Thyroid gland (tissue), 4 donors: Measurements from ENCODE around the gene MINPP1.
"Not testable (repeated sequence)": the region's sequence is repeated elsewhere in the genome, so short reads cannot be mapped to it uniquely, and the experiment has no call there.

ENCODE experiments used
- POLR2A ChIP-seq, 2 donors: fragments of 450-650 bp; IDR thresholded peaks; one replicate each; pipeline ENCODE4 v1.6.1; 2017; ENCODE audit warnings: antibody characterized with exemption in 2 of 2, mild to moderate bottlenecking in 2 of 2, moderate library complexity in 1 of 2
- TF ChIP-seq, protein P1 (sequence below), 6 experiments: fragments of 200-600 bp in 3 of 6; fragments of 450-650 bp in 3 of 6; sonication (generic) in 3 of 6; IDR thresholded peaks; one replicate each; pipeline ENCODE4 v1.5.1; 2016 to 2019; ENCODE audit warnings: antibody characterized with exemption in 6 of 6, mild to moderate bottlenecking in 2 of 6, inconsistent platforms in 1 of 6, moderate library complexity in 1 of 6

GRCh38 chr10:87592920-87593319 is 88.2 kb downstream of the MINPP1 start:
- TF ChIP-seq, protein P1, sequence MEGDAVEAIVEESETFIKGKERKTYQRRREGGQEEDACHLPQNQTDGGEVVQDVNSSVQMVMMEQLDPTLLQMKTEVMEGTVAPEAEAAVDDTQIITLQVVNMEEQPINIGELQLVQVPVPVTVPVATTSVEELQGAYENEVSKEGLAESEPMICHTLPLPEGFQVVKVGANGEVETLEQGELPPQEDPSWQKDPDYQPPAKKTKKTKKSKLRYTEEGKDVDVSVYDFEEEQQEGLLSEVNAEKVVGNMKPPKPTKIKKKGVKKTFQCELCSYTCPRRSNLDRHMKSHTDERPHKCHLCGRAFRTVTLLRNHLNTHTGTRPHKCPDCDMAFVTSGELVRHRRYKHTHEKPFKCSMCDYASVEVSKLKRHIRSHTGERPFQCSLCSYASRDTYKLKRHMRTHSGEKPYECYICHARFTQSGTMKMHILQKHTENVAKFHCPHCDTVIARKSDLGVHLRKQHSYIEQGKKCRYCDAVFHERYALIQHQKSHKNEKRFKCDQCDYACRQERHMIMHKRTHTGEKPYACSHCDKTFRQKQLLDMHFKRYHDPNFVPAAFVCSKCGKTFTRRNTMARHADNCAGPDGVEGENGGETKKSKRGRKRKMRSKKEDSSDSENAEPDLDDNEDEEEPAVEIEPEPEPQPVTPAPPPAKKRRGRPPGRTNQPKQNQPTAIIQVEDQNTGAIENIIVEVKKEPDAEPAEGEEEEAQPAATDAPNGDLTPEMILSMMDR (IDR thresholded peaks at IDR 0.05), result not testable (repeated sequence)
- TF ChIP-seq POLR2A (IDR thresholded peaks at IDR 0.05), result not testable (repeated sequence)
